SK-N-SH (cell line): ENCODE data around the gene GHR. TPM values are rescaled to one million over a fixed set of nuclear protein-coding genes. Genes with fewer than 3 reads are reported as not detected.

Source experiments
- CTCF ChIA-PET: fragments of 300-600, 350-600 bp; formaldehyde crosslinking; extraction: SDS; loops from one replicate; lab custom pipeline; 2021; lab: Yijun Ruan, JAX
- POLR2A ChIA-PET: fragments of 350-600 bp; sonication (Branson Sonifier 250); formaldehyde crosslinking; extraction: SDS; loops from one replicate; lab custom pipeline; 2020; ENCODE audit warnings: antibody characterized with exemption, inconsistent platforms; lab: Yijun Ruan, JAX
- DNase-seq: peaks from one replicate; pipeline ENCODE4 v3.0.0; 2012
- H2AFZ ChIP-seq: fragments of 200-600 bp; sonication (generic); 2 replicates; pipeline ENCODE4 v1.8.1; 2016; ENCODE audit warnings: antibody characterized with exemption, mild to moderate bottlenecking, low read depth
- H3F3A ChIP-seq: fragments of 200-600 bp; sonication (generic); replicated peaks from 2 replicates; pipeline ENCODE3; 2016; ENCODE audit warnings: antibody characterized with exemption, mild to moderate bottlenecking; ENCODE audit not compliant: insufficient read depth
- H3K27ac ChIP-seq, 2 experiments: fragments of 200-500 bp in 1 of 2; fragments of 200-600 bp in 1 of 2; sonication (Bioruptor generic) in 1 of 2; sonication (generic), shearing (Covaris generic) in 1 of 2; 2 replicates each; pipeline versions ENCODE4 v1.5.1 to v1.6.1; 2014 to 2016; ENCODE audit warnings: low read depth in 2 of 2, inconsistent platforms in 1 of 2, low read length in 1 of 2, mild to moderate bottlenecking in 1 of 2, mixed read lengths in 1 of 2
- H3K27me3 ChIP-seq: fragments of 200-600 bp; sonication (generic), shearing (Covaris generic); 2 replicates; pipeline ENCODE4 v1.6.1; 2016; ENCODE audit warnings: mixed run types; ENCODE audit not compliant: insufficient read depth
- H3K36me3 ChIP-seq, 2 experiments: fragments of 200-500 bp in 1 of 2; fragments of 200-600 bp in 1 of 2; sonication (Bioruptor generic) in 1 of 2; sonication (generic) in 1 of 2; replicated peaks in 1 of 2; 2 replicates each; pipeline versions ENCODE3 to v1.5.1; 2014 to 2016; ENCODE audit warnings: low read length in 1 of 2, mild to moderate bottlenecking in 1 of 2; ENCODE audit not compliant: insufficient read depth in 2 of 2, control insufficient read depth in 1 of 2
- H3K4me1 ChIP-seq, 2 experiments: fragments of 200-500 bp in 1 of 2; fragments of 200-600 bp in 1 of 2; sonication (Bioruptor generic) in 1 of 2; sonication (generic), shearing (Covaris generic) in 1 of 2; 2 replicates each; pipeline versions ENCODE4 v1.5.1 to v1.6.1; 2014 to 2016; ENCODE audit warnings: low read depth in 1 of 2, low read length in 1 of 2, mixed run types in 1 of 2; ENCODE audit not compliant: insufficient read depth in 2 of 2, control insufficient read depth in 1 of 2
- H3K4me2 ChIP-seq: fragments of 200-600 bp; sonication (generic), shearing (Covaris generic); 2 replicates; pipeline ENCODE4 v1.6.1; 2017; ENCODE audit warnings: mixed run types
- H3K4me3 ChIP-seq, 2 experiments: fragments of 200-500 bp in 1 of 2; fragments of 200-600 bp in 1 of 2; sonication (Bioruptor generic) in 1 of 2; sonication (generic), shearing (Covaris generic) in 1 of 2; 2 replicates each; pipeline versions ENCODE4 v1.5.1 to v1.8.1; 2014 to 2016; ENCODE audit warnings: low read depth in 2 of 2, inconsistent platforms in 1 of 2, low read length in 1 of 2, mild to moderate bottlenecking in 1 of 2, mixed read lengths in 1 of 2, moderate library complexity in 1 of 2
- H3K79me2 ChIP-seq: fragments of 200-600 bp; sonication (generic); 2 replicates; pipeline ENCODE4 v1.8.1; 2017; ENCODE audit warnings: mild to moderate bottlenecking; ENCODE audit not compliant: insufficient read depth
- H3K9ac ChIP-seq: fragments of 200-600 bp; sonication (generic); 2 replicates; pipeline ENCODE4 v1.6.1; 2017; ENCODE audit warnings: mixed run types
- H3K9me2 ChIP-seq: fragments of 200-600 bp; sonication (generic); 2 replicates; pipeline ENCODE4 v1.6.1; 2017; ENCODE audit warnings: mixed run types
- H3K9me3 ChIP-seq: fragments of 200-600 bp; sonication (generic); 2 replicates; pipeline ENCODE4 v1.6.1; 2017; ENCODE audit warnings: mixed run types, mild to moderate bottlenecking, moderate library complexity
- H4K20me1 ChIP-seq: fragments of 200-600 bp; sonication (generic); 2 replicates; pipeline ENCODE4 v1.6.1; 2017; ENCODE audit warnings: mild to moderate bottlenecking, mixed run types; ENCODE audit not compliant: insufficient read depth
- CTCF ChIP-seq: fragments of 200-600 bp; sonication (generic); IDR thresholded peaks from 2 replicates; pipeline ENCODE4 v1.6.1; 2017; ENCODE audit warnings: antibody characterized with exemption, mild to moderate bottlenecking, moderate library complexity
- ELF1 ChIP-seq: IDR thresholded peaks from 2 replicates; pipeline ENCODE4 v1.4.0; 2012
- EP300 ChIP-seq, 2 experiments: IDR thresholded peaks; 2 replicates each; pipeline versions ENCODE4 v1.4.0 to v1.6.1; 2012; ENCODE audit warnings: borderline replicate concordance in 1 of 2, low read depth in 1 of 2, low read length in 1 of 2
- EZH2phosphoT487 ChIP-seq: fragments of 200-600 bp; sonication (generic); IDR thresholded peaks from 2 replicates; pipeline ENCODE4 v1.6.1; 2017; ENCODE audit warnings: low read depth, mixed run types, mild to moderate bottlenecking, antibody characterized with exemption, moderate library complexity, borderline replicate concordance
- FOSL2 ChIP-seq: IDR thresholded peaks from 2 replicates; pipeline ENCODE4 v1.4.0; 2012; ENCODE audit warnings: low read depth, mild to moderate bottlenecking, moderate library complexity, borderline replicate concordance
- GABPA ChIP-seq: IDR thresholded peaks from 2 replicates; pipeline ENCODE4 v1.4.0; 2012; ENCODE audit warnings: low read depth, mild to moderate bottlenecking
- GATA2 ChIP-seq: sonication (generic); formaldehyde crosslinking; IDR thresholded peaks from 2 replicates; pipeline ENCODE4 v1.5.0; 2020; ENCODE audit warnings: mild to moderate bottlenecking, missing genetic modification reagents
- IRF3 ChIP-seq: fragments of 150-350 bp; IDR thresholded peaks from 2 replicates; pipeline ENCODE4 v1.6.1; 2016; ENCODE audit warnings: mild to moderate bottlenecking, low read depth, low read length
- JUND ChIP-seq: IDR thresholded peaks from 2 replicates; pipeline ENCODE4 v1.4.0; 2012
- NFIC ChIP-seq: IDR thresholded peaks from 2 replicates; pipeline ENCODE4 v1.4.0; 2012; ENCODE audit warnings: borderline replicate concordance
- POLR2AphosphoS5 ChIP-seq: IDR thresholded peaks from 2 replicates; pipeline ENCODE4 v1.6.1; 2012; ENCODE audit warnings: low read depth, low read length
- RCOR1 ChIP-seq: fragments of 150-350 bp; IDR thresholded peaks from 2 replicates; pipeline ENCODE4 v1.6.1; 2017; ENCODE audit warnings: antibody characterized with exemption, low read length
- REST ChIP-seq: IDR thresholded peaks from 2 replicates; pipeline ENCODE4 v1.6.1; 2012; ENCODE audit warnings: mild to moderate bottlenecking, low read depth, low read length, moderate library complexity
- WGBS: methylation state at CpG from one replicate; pipeline ENCODE4 v1.1.6; 2017; ENCODE audit warnings: low lambda C conversion rate; 5-methylcytosine and 5-hydroxymethylcytosine counted together
- polyA plus RNA-seq, 3 experiments: library from polyadenylated mRNA; depleted of rRNA; stranded (reverse); fragments of >200 nt; gene quantifications; 2 replicates each; pipeline ENCODE4 v1.2.3, GENCODE V29; 2012
- TF ChIP-seq, protein P1 (sequence below): IDR thresholded peaks from 2 replicates; pipeline ENCODE4 v1.4.0; 2012; ENCODE audit warnings: low read depth

Gene GHR
- polyA plus RNA-seq, 1 of the 3 experiments (the other 2 are of a cell fraction), result 0.03 TPM

DNA sequence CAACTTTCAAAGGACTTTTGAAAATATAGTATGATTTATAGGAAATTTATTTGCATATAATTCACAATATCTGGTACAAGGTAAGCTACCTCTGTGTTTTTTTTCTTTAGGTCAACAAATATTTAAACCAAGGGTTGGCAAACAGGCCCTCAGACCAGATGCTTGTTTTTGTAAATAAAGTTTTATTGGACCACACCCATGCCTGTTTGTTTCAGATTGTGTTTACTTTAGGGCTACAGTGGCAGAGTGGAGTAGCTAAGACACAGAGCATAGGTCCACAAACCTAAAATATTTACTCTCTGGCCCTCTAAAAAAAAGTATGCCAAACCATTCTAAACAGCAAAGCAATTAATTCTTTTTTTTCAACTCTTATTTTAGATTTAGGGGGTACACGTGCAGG, 213.7 kb downstream of the GHR start:
- no peaks in the 10 kb centered on the region for H3K79me2 ChIP-seq
- H3K9me2 ChIP-seq, result no peaks in the 10 kb centered on the region
- H3K36me3 ChIP-seq, result no peaks in the 10 kb centered on the region
- no peak overlapping the region for H3K9ac ChIP-seq
- H3K4me2 ChIP-seq, result no peak overlapping the region
- no peak overlapping the region for H2AFZ ChIP-seq
- ChIA-PET POLR2A (no interaction called here), CTCF (interaction anchor here (0.7 to 0.9 kb wide), 2 partner anchors 14 to 75 kb away, joined by 3 read pairs; no protein-coding TSS in a partner anchor)
- no peak overlapping the region for H3K4me3 ChIP-seq
- H3K4me1 ChIP-seq, result no peaks in the 10 kb centered on the region
- no peaks in the 10 kb centered on the region for H3F3A ChIP-seq
- 7% methylated on average over 1 of the region's 1 CpG for WGBS
- TF ChIP-seq GATA2 (CRISPR knock-in tag), result no peak
- no peak for TF ChIP-seq EZH2phosphoT487
- TF ChIP-seq POLR2AphosphoS5, result no peak
- TF ChIP-seq FOSL2, result no peak
- TF ChIP-seq RCOR1, result no peak
- no peak for TF ChIP-seq CTCF
- no peak for TF ChIP-seq ELF1
- TF ChIP-seq, protein P1, sequence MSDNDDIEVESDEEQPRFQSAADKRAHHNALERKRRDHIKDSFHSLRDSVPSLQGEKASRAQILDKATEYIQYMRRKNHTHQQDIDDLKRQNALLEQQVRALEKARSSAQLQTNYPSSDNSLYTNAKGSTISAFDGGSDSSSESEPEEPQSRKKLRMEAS, result no peak
- no peak for TF ChIP-seq IRF3
- TF ChIP-seq JUND, result no peak
- no peak for TF ChIP-seq EP300 (IDR thresholded peaks at IDR 0.05; ENCODE audit: borderline replicate concordance in 1 of 2, low read depth in 1 of 2, low read length in 1 of 2)
- TF ChIP-seq NFIC, result no peak
- no peak for TF ChIP-seq REST
- no peak for TF ChIP-seq GABPA
- no peak for DNase-seq
- H3K27me3 ChIP-seq, result no peaks in the 10 kb centered on the region
- no peaks in the 10 kb centered on the region for H3K9me3 ChIP-seq
- H3K27ac ChIP-seq, result no peak overlapping the region
- H4K20me1 ChIP-seq, result no peaks in the 10 kb centered on the region
